ENCODE data around the gene CDC42BPB. TPM values are rescaled to one million over a fixed set of nuclear protein-coding genes. Genes with fewer than 3 reads are reported as not detected.

CDC42BPB gene
- total RNA-seq, 1 experiment from 2014 or later, result 82.7 TPM

DNA sequence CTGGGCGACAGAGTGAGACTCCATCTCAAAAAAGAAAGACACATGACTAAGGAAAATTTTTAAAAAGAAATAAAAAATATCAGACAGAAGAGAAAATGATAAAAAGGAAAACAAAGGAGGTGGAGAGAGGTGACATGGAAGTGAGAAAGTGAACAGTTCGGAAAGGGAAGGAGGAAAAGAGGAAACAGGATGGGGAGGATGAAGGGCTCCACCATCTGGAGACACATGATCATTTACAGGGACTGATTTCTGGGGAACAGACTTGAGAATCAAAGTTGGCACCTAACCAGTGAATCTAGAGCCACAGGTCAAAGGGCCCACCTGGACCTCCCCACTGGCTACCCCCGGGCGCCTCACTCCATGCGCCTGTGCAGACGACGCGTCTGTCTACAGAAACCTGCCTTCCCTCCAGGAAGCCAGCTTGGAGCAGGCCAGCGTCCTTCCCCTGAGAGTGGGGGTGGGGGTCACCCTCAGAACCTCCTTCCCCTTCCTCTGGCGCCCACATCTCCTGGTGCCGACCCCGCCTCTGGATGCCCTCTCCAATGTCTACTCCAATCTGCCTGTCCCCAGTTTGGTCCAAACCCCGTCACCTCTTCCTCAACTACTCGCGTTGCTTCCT is 74.4 kb downstream of the CDC42BPB start:
- Mint-ChIP-seq H3K36me3 (ENCODE audit: insufficient read depth, unreplicated experiment) (peaks cover 77% of the 10 kb centered on the region), H3K27me3 (ENCODE audit: insufficient read depth, unreplicated experiment) (no peaks in the 10 kb centered on the region), H3K4me3 (ENCODE audit: unreplicated experiment) (no peak overlapping the region), H3K27ac (ENCODE audit: low read depth, unreplicated experiment) (no peak overlapping the region), H3K4me1 (ENCODE audit: insufficient read depth, unreplicated experiment) (peaks cover 32% of the 10 kb centered on the region), H3K9me3 (ENCODE audit: unreplicated experiment) (peaks cover 5% of the 10 kb centered on the region)
- ChIA-PET CTCF (no interaction called here), POLR2A (no interaction called here)
- BruUV-seq (replicated peaks), result no TSS peak
- DNase-seq (ENCODE audit: unreplicated experiment), result no peak
- TF ChIP-seq, protein P1, sequence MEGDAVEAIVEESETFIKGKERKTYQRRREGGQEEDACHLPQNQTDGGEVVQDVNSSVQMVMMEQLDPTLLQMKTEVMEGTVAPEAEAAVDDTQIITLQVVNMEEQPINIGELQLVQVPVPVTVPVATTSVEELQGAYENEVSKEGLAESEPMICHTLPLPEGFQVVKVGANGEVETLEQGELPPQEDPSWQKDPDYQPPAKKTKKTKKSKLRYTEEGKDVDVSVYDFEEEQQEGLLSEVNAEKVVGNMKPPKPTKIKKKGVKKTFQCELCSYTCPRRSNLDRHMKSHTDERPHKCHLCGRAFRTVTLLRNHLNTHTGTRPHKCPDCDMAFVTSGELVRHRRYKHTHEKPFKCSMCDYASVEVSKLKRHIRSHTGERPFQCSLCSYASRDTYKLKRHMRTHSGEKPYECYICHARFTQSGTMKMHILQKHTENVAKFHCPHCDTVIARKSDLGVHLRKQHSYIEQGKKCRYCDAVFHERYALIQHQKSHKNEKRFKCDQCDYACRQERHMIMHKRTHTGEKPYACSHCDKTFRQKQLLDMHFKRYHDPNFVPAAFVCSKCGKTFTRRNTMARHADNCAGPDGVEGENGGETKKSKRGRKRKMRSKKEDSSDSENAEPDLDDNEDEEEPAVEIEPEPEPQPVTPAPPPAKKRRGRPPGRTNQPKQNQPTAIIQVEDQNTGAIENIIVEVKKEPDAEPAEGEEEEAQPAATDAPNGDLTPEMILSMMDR (IDR thresholded peaks at IDR 0.05; ENCODE audit: unreplicated experiment), result no peak
- intact Hi-C loops (cut with micrococcal nuclease), result no loop called here

DNA sequence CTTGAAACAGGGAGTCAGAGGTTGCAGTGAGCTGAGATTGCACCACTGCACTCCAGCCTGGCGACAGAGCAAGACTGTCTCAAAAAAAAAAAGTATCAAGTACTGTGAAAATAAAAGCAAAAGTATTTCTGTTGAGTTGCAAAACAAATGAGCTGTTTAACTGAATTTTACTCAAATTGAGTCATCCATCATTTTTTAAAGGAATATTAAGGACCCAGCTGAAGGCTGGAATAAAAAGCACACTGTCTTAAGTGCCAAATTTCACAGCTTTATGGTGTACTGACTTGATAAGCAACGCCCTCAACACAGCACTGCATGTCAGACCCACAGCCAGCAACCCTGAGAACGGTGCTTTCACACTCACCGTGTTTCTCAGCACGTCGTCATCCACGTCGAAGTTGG is 76.9 kb downstream of the CDC42BPB start:
- H3K36me3 Mint-ChIP-seq (ENCODE audit: insufficient read depth, unreplicated experiment), result peaks cover 86% of the 10 kb centered on the region
- TF ChIP-seq, protein P1 (IDR thresholded peaks at IDR 0.05; ENCODE audit: unreplicated experiment), result no peak
- CTCF ChIA-PET, result interaction anchor here (0.6 kb wide), 2 partner anchors 51 to 126 kb away, joined by 3 to 4 read pairs; no protein-coding TSS in a partner anchor
- POLR2A ChIA-PET, result interaction anchor here (0.9 to 1.4 kb wide), 2 partner anchors 10 to 12 kb away, joined by 3 read pairs; no protein-coding TSS in a partner anchor
- intact Hi-C loops (cut with micrococcal nuclease), result no loop called here
- DNase-seq (ENCODE audit: unreplicated experiment), result no peak
- no TSS peak for BruUV-seq (replicated peaks)
- H3K27me3 Mint-ChIP-seq (ENCODE audit: insufficient read depth, unreplicated experiment), result no peaks in the 10 kb centered on the region
- no peak overlapping the region for H3K4me3 Mint-ChIP-seq (ENCODE audit: unreplicated experiment)
- H3K27ac Mint-ChIP-seq (ENCODE audit: low read depth, unreplicated experiment), result no peak overlapping the region
- H3K4me1 Mint-ChIP-seq (ENCODE audit: insufficient read depth, unreplicated experiment), result peaks cover 7% of the 10 kb centered on the region
- no peaks in the 10 kb centered on the region for H3K9me3 Mint-ChIP-seq (ENCODE audit: unreplicated experiment)

DNA sequence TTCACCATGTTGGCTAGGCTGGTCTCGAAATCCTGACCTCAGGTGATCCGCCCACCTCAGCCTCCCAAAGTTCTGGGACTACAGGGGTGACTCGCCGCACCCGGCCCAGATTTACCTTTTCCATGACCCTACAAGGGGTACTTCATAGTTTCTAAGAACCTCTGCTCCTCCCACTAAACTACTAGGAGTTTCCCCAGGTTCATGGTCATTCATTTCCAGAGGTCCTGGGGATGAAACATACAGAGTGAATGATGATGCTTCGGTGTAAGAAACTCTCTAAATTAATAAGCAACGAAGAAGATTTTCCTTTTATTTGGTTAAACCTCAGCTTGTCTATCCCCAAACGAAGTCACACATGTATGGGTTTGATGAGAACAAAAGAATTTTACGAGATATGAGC is 77.9 kb downstream of the CDC42BPB start:
- POLR2A ChIA-PET, result interaction anchor here (0.5 to 1.4 kb wide), 3 partner anchors 11 to 284 kb away, joined by 3 to 5 read pairs (median 3); no protein-coding TSS in a partner anchor
- H3K9me3 Mint-ChIP-seq (ENCODE audit: unreplicated experiment), result no peaks in the 10 kb centered on the region
- CTCF ChIA-PET, result interaction anchor here (0.8 kb wide), 1 partner anchor 313 kb away, joined by 3 read pairs; no protein-coding TSS in a partner anchor

DNA sequence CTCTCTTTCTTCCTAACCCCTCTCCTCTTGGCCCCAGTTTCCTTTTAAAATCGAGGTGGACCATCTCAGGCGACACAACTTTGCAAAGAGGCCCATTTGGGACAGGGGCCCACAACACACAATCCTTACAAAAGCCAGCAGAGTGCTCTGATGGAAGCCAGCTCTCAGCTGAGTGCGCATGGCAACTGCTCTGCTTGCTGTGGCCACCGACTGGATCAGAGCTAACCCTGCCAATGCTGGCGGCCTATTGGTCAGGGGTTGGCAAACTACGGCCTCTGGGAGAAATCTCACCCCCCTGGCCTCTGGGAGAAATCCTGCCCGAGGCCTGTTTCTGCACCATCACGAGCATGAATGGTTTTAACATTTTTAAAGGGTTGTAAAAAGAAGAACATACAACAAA is 79.9 kb downstream of the CDC42BPB start:
- CTCF ChIA-PET, result no interaction called here
- peaks cover 91% of the 10 kb centered on the region for H3K36me3 Mint-ChIP-seq (ENCODE audit: insufficient read depth, unreplicated experiment)
- no peak overlapping the region for H3K4me3 Mint-ChIP-seq (ENCODE audit: unreplicated experiment)
- no TSS peak for BruUV-seq (replicated peaks)
- intact Hi-C loops (cut with micrococcal nuclease), result no loop called here
- TF ChIP-seq, protein P1 (IDR thresholded peaks at IDR 0.05; ENCODE audit: unreplicated experiment), result no peak
- no peak for DNase-seq (ENCODE audit: unreplicated experiment)
- POLR2A ChIA-PET, result no interaction called here
- no peaks in the 10 kb centered on the region for H3K27me3 Mint-ChIP-seq (ENCODE audit: insufficient read depth, unreplicated experiment)
- H3K9me3 Mint-ChIP-seq (ENCODE audit: unreplicated experiment), result no peaks in the 10 kb centered on the region
- H3K27ac Mint-ChIP-seq (ENCODE audit: low read depth, unreplicated experiment), result no peak overlapping the region
- no peaks in the 10 kb centered on the region for H3K4me1 Mint-ChIP-seq (ENCODE audit: insufficient read depth, unreplicated experiment)

More for the DNA sequence above, 77.9 kb downstream of the CDC42BPB start:
- intact Hi-C loops (cut with micrococcal nuclease), result no loop called here
- H3K27me3 Mint-ChIP-seq (ENCODE audit: insufficient read depth, unreplicated experiment), result no peaks in the 10 kb centered on the region
- peaks cover 92% of the 10 kb centered on the region for H3K36me3 Mint-ChIP-seq (ENCODE audit: insufficient read depth, unreplicated experiment)
- no peaks in the 10 kb centered on the region for H3K4me1 Mint-ChIP-seq (ENCODE audit: insufficient read depth, unreplicated experiment)
- H3K4me3 Mint-ChIP-seq (ENCODE audit: unreplicated experiment), result no peak overlapping the region
- no peak for DNase-seq (ENCODE audit: unreplicated experiment)
- BruUV-seq (replicated peaks), result no TSS peak
- TF ChIP-seq, protein P1 (IDR thresholded peaks at IDR 0.05; ENCODE audit: unreplicated experiment), result no peak
- H3K27ac Mint-ChIP-seq (ENCODE audit: low read depth, unreplicated experiment), result peak overlapping the region; percentile 42

Data from MCF 10A (cell line).